GM21825 (cell line): ENCODE measurements around the gene NOP9.
A peak's percentile ranks its signal among the peaks of the same experiment; 100 is the strongest.
"Not testable (repeated sequence)": the region's sequence is repeated elsewhere in the genome, so short reads cannot be mapped to it uniquely, and the experiment has no call there.

Experiments used
- ATAC-seq: cut with Tn5 transposase; IDR thresholded peaks from one replicate; pipeline ENCODE4 v1.9.1; 2021; ENCODE audit warnings: mild to moderate bottlenecking, moderate library complexity; ENCODE audit not compliant: unreplicated experiment

Gene NOP9

DNA sequence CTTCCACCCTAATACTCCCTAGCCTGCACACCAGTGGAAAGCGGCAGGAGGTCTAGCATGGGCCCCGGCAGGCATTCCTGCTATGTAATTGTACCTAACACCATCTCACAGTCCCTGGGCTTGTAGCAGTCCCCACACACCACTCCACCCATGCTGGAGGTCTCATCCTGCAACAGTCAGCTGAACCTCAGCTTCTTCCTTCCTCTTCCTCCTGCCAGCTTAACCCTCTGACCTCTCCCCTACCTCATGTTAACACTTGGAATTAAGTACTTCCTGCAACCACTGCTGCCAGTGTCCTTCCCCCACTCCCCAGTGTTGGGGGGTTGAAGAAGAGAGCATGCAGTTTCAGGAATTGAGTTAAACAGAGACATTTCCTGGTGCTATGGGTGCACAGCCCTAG, 27.7 kb downstream of the NOP9 start:
- no peak for ATAC-seq

DNA sequence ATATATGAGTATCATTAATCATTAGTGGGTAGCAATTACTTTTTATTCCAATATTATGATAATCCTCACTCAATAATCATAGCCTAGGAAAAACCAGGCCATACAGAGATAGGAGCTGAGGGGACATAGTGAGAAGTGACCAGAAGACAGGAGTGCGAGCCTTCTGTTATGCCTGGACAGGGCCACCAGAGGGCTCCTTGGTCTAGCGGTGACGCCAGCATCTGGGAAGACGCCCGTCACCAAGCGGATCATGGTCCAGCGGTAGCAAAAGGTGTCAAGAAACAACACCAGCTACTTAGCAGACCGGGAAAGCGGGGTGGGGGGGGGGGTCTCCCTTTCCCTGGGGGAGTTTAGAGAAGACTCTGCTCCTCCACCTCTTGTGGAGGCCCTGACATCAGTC, 28.3 kb downstream of the NOP9 start:
- ATAC-seq: not testable (repeated sequence)

DNA sequence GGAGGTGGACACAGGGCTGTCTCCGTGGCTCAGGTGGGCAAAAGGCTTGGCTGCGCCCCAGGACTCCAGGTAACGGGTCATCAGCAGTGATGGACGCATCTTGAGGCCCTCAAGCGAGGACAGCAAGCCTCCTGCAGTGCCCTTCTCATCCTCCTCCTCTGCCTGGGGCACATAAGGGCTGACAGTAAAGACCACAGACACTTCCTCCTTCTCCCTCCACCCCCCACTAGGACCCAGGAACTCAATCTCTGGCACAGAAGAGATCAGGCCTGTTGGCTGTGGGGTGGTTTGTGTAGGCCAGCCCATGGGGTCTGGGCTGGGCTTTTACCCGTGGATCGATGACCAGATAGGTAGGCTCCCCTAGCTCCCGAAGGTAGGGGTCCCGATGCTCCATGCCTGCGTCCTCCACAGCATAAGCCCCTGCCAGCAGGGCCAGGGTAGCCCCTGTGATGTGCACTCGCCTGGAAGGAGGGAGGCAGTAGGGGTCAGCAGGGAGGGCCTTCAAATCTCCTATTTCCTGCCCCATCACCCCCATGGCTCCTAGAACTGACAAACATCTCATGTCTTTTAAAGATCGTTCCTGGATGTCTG, 29.5 kb downstream of the NOP9 start:
- no peak for ATAC-seq

DNA sequence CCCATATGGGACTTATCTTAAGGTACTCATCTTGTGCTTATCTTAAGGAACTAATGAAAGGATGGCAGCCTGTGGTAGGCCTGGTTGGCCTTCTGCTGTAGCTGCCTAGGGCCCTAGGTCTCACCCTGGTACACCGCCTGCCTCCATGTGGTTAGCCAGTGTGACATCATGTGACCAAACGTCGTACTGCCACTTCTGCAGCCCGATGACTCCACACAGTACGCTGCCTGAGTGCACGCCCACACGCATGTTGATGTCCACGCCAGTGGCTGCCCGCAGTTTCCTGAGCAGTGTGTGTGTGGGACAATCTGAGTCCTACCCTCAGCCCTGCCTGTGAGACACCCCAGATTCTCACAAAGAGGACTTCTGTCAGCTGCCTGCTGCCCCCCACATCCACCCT, 30.1 kb downstream of the NOP9 start:
- no peak for ATAC-seq

DNA sequence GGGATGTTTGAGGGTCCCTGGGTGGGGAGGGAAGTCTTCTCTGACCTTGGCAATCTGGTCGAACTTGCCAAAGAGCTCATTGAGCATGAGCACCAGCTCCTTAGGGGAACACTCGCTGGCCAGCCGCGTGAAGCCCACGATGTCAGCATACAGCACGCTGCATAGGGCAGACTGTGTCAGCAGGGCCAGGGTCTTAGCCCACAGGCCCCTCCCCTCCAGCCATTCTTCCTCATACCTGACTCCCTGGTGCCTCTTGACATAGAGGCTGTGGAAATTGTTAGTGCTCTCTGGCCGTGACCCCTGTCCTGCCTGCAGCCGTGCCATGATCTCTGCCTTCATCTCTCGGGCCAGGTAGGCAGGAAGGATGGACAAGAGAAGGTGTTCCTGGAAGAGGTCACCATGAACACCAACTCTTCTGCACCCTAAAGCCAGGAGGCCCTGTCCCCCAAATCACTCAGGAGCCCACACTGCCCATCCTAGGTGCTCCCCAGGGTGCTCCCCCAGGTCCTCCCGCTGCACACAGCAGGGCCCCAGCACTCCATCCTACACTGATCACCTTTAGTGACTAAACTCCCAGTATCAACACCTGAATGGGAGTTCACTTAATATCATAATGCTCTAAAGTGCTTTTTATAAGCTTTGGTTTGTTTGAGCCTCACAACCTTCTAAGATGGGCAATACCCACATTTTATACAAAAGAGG, 31.5 kb downstream of the NOP9 start:
- ATAC-seq: no peak

DNA sequence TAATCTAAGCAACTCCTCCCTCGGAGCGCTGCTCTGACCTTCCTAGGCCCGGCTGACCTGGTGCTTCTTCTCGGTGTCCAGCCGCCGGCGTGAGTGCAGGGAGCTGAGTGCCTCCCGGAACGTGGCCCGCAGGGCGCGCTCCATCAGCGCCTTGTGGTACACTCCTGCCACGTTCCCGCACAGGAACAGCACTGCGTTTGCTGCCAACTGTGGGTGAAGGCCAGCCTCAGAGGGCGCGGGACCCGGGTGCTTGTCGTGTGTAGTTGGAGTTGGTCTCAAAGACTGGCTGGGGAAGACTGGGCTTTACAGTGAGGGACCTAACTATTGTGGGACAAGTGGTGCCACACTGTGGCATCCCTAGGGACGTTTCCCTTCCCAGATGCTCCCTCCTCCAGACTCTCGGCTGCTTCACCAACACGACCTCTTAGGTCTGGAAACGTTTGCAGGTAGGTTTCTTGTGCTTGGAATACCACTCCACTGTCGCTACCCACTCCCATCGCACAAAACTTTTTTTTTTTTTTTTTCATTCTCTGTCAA, 32.1 kb downstream of the NOP9 start:
- no peak for ATAC-seq

DNA sequence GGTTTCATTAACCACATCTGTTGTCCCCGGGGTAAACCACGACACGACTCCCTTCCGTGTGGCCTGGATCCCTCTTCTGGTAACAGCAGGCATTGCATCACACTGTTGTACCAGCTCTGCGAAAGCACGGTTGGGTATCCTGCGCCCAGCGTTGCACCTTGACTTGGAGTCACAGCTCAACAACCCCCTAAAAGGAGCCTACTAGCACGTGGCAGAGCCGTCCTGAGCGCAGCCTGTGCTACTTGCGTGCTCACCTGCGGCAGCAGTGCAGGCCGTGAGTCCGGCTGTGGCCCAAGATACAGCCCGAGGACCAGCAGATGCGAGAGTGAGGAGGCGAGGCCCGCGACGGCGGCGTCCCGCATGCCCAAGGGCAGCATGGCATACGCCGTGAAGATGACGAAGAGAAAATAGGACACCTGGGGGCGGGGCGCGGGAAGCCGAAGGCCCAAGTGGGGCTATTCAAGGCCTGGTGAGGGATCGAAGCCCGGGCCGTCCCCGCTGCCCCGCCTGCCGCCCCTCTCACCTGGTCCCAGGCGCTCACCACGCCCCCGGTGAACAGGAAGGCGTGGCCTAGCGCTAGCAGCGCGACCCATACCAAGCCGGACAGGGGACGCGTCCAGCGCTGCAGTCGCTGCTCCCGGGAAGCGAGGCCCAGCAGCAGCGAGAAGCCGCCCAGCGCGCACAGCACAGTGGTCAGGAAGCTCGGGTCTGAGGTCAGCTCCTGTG, 32.8 kb downstream of the NOP9 start:
- ATAC-seq: peak; percentile 82

DNA sequence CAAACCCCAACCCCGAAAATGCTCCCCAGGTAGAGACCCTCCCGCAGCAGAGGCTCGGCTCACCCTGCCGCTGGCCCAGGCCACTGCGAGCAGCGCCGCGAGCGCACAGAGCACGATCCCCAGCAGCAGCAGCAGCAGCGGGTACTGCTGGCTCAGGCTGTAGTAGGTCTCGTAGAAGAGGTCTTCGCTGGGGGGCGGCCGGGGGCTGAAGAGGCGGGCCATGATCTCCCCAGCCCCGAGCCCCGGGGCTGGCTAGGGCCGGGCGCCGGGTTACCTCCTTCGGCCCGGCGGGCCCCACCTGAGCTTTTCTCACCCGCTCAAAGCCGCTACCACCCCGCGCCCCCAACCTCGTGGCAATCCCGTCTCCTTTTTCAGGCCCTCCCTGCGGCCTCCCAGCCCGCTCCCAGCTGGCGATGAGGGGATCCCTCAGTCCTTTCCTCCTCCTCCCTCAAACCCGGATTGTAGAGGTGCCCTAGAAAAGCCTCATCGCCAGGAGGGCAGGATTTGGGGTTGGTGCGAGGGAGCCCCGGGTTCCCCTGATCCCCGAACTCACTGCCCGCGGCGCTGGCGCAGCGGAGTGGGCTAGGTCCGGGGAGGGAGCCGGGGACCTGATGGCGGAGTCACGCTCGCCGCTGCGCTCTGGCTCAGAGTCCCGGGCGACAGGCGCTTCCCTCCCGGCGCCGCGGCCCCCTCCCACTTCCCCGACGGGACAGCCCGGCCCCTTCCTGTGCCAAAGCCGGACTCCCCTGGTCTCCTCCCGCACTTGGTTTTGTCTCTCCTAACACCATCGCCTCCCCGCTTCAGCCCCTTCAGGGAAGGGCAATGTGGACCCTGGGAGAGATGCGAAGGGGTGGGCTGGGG, 35.0 kb downstream of the NOP9 start, which contains the start of gene ADCY4:
Gene ADCY4 (minus strand): TSS at position 641 of the 861 bp plus-strand sequence. CDS start 419 bp downstream, at position 222.
- no peak for ATAC-seq

DNA sequence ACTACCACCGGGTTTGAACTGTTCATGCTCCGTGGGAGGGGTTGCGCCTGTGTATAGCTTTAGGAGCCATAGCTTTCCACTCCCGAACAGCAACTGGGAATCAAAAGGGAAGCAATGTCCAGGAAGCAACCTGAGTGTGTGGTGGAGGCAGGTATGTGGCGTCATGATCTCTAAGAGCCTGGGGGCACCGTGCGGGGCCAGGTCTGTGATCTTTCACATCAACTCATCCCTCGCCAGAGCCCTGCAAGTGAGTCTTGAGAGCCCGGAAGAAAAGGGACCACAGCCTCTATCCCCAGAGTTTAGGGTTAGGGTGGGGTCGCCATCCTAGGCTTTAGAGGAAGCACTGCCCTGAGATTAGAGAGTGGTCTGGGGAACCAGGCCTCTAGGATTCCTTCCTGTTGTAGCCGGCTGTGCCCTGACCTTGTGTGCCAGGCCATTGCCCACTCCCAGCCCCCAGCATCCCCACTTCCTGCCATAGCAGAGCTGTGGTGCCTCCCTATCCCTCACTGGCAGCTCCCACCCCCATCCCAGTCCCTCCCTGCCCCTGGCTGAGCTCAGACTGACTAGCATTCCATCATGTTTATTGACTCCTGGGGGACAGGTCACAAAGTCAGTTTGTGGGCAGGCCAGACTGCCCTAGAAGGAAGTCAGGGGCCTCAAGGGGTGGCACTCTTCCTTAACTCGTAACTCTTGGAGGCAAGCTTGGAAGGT, 36.0 kb downstream of the NOP9 start:
- ATAC-seq: no peak

DNA sequence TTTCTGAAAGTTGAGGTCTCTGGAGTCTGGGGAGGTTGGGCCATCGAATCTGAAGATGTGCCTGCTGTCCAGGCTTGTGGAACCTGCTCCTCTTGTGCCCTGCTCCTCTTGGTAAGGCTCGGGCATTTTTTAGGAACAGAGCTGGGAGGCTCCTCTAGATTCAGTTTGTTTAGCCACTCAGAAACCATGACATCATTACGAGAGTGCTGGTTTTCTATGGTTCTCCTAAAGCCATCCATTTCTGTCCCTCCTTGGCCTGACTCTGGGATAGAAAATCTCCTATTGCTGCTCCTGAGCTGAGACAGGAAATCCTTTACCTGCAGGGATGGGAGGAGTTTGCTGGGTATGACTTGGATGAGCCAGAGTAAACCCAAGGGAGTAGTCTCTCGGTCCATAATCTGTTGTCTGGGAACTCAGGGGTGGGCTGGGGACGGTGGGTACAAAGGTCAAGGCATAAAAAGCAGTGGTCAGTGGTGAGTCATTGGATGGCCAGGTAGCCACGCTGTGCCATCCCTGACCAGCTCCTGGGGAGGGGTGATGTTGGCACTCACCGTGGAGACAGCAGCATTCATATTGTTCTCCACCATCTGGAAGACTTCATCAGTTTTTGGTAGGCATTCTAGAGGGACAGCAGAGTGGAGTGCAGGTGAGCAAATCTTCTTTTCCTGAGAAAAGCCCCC, 37.6 kb downstream of the NOP9 start:
- ATAC-seq: no peak

DNA sequence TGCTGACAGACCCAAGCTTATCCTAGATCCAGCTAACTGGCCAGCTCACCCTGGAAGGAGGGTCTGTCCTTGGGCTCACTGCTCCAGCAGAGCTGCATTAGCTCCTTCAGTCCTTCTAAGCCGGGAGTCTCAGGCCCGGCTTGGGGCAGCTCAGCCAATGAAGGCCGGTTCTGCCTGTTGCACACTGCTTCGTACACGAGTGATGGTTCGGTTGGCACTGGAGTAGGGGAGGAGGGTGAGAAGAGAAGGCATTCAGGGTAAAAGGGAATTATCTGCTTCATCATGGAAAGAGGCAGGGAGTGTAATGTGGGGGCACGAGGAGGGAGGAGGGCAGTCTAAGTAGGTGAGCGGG, 38.1 kb downstream of the NOP9 start:
- ATAC-seq: no peak

DNA sequence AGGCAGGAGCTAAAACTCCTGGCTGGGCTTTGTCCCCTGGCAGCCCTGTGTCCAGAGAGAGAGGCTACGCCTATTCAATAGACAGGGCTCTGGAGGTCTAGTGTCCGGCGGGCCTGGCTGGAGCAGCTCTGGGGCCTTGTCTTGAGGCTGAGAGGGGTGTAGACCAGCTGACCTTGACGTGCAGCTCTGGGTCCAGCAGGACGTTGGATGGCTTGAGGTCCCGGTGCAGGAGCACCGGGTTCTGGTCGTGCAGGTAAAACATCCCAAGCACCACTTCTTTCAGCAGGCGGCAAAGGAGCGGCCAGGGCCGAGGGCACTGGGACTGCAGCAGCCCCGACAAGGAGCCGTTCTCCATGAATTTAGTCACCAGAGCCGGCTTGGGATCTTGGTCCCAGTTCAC, 39.2 kb downstream of the NOP9 start:
- no peak for ATAC-seq

DNA sequence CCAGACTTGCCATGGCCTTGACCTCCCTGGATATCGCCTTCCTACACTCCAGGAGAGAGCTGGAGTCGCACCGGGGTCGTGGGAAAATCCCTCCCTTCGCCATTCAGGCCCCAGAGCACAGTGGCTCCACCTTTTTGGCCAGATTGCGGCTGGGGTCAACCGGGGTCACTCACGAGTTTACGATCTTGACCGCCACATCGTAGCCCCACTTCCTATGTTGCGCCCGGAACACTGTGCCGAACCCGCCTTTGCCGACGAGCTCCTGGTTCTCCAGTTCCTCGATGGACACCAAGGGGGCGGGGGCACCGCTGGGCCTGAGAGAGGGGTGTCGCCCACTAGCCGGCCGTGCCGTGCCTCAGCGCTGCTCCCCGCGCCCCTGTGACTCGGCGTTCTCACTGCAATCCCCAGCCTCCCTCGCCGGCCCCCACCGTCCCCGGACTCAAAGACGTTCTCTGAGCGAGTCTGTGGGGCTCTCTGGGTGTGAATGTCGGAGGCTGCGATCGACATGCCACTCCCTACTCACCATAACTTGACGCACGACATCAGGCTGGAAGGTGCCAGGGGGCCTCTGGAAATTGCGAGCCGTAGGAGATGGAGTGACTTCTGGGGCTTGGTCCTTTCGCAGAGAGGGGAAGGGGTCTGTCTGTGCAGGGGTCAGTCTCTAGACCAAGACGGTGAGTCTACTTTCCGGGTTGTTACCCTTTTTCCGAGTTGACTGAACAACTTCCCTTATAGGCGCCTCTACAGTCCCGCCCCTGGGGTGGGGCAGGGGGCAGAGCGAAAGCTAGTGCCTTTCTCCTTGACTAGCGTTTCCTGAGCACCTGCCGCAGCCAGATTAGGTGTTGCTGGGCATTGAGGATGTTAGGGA, 39.9 kb downstream of the NOP9 start, which contains the start of gene RIPK3:
Gene RIPK3 (minus strand): TSS at position 708 of the 868 bp plus-strand sequence. CDS start 165 bp downstream, at position 543.
- peak; percentile 84 for ATAC-seq

DNA sequence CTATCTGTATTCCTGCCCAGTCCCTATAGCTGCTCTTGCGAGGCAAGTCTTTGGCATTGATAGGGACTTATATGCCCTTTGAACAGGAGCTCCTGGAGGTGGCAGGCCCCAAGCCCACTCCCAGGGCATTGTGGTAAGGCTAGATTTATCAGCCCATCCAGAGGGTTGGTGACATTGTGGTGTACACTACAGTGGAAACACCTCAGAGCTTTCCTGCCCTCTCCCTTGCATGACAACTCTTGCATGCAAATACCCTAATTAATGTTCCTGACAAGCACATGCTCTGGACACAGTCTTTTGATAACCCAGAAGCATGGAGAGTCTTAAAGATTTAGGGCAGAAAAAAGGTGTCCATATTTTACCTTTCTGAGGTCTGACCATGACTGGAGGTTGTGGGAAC, 41.0 kb downstream of the NOP9 start:
- ATAC-seq: no peak

DNA sequence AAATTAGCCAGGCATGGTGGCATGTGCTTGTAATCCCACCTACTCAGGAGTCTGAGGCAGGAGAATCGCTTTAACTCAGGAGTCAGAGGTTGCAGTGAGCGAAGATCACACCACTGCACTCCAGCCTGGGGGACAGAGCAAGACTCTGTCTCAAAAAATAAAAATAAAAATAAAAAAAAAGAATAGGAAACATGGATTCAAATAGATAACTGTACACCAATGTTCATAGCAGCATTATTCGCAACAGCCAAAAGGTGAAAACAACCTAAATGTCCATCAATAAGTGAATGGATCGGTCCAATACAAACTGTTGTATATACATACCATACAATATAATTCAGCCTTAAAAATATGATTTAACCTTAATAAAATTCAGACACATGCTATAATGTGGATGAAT, 43.2 kb downstream of the NOP9 start:
- ATAC-seq: no peak

DNA sequence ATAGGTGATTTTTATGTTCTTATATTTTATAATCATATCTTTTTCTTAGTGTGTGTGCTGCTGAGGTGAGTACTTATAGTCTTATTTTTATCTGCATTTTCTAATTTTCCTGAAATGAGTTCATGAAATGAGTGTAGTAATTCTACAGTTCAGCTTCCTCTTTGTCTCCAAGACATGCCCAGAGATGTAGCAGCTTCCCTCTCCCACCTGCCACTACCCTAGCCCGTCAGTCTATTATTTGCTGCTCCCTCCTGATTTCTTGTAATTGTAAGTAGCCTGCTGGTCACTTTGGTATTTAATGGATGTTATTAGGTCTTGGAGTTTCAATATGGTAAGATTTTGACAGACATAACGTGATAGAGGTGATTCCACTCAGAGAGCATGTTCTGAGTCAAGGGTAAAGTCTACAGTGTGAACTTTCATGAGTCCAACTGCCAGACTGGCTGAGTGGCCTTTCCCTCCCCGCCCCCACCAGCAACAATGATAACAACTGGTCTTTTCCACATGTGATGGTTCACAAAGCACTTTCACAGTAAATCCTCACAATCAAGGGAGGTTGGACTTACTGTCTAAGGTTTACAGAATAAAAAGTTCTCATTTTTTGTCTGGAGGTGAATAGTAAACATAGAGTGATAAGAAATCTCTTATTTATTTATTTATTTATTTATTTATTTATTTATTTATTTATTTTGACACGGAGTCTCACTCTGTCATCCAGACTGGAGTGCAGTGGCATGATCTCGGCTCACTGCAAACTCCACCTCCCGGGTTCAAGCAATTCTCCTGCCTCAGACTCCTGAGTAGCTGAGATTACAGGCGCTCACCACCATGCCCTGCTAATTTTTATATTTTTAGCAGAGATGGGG, 44.4 kb downstream of the NOP9 start:
- ATAC-seq: no peak

DNA sequence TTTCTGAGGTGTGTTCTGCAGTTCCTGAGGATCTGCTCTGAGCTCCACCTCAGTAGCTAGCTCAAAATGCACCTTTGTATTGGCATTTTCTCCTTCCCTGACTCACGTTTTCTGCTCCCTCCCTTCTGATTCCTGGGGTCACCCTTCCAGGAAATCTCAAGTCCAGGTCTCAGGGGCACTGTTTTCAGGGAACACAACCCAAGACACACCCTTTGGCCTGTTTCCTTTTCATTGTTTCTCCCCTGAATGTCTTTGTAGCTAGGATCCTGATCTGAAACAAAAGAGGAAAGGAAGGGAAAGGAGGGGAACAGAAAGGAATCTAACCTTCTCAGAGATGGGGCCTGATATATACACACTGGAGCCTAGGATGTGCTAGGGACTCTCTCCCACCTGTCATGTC, 47.5 kb downstream of the NOP9 start:
- ATAC-seq: no peak

DNA sequence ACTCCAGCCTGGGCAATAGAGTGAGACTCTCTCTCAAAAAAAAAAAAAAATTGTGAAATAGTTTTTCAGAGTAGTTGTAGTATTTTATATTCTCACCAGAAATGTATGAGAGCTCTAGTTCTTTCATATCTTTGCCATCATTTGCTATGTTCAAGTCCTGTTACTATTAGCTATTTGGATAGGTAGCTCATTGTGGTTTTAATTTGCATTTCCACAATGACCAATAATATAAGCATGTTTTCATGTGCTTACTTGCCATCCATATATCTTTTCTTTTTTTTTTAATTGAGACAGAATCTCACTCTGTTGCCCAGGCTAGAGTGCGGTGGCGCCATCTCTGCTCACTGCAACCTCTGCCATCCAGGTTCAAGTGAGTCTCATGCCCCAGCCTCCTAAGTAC, 48.5 kb downstream of the NOP9 start:
- ATAC-seq: no peak
